ENCODE data around the gene PSMA7.
A peak's percentile ranks its signal among the peaks of the same experiment; 100 is the strongest.

PSMA7 gene

DNA sequence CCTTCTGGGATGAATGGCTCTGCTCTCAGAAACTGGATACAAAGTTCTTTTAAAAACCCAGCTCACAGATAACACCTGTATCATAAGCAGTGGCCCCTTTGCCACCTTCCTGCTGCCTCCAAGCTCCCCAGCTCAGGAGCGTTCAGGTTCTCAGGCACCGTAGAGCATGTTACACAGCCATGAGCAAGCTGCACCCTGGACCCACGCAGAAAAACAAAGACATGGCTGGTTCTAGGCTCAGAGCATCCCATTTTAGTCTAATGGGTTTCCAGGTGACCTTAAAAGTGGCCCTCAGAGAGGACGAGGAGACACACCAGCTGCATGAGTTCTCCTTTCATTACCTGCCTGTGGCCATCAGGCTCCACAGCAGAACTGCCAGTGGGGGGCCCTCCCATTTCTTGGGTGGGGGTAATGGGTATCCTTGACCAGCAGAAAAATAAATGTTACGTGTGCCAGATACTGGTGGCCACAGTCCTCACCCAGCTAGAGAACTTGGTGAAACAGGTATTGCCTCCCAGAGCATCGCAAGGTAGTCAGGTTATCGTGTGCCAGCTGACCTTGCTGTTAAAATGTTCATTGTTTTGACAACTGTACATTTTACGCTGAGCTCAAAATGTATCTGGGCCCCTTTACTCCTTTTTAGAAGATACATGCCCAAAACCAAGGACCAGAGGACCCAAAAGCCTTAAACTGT is 7.5 kb downstream of the PSMA7 start:
- no peak for DNase-seq

DNA sequence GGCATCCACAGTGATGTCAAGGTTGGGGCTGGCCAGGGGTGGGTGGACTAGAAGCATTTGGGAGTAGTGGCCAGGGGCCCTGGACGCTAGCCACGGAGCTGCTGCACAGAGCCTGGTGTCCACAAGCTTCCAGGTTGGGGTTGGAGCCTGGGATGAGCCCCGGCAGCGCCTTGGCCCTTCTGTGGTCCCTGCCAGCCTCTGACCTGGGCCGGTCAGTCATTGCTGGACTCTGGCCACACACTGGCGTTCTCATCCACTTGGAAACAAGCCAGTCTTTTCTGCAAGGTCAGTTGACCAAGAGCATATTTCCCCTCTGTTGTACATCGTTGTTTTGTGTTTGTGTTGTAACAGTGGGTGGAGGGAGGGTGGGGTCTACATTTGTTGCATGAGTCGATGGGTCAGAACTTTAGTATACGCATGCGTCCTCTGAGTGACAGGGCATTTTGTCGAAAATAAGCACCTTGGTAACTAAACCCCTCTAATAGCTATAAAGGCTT is 8.4 kb downstream of the PSMA7 start:
- no peak for DNase-seq

DNA sequence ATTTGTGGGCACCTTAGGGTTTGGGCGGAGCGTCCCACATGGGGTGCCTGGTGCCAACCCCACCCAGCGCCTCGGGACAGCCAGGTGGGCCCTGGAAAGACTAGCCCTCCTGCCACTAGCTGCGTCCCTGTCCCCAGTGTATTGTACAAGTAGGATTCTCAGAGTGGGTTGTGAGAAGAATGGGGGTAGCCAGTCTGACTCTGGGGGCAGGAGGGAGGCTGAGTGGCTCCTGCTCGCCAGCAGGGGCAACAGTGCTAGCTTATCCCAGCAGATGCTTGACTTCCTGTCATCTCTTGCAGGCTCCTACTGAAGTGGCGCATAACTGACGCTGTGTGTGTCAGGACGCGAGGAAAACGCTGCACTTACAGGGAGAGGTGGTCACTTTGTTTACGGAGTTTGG is 9.3 kb downstream of the PSMA7 start:
- DNase-seq, result no peak

DNA sequence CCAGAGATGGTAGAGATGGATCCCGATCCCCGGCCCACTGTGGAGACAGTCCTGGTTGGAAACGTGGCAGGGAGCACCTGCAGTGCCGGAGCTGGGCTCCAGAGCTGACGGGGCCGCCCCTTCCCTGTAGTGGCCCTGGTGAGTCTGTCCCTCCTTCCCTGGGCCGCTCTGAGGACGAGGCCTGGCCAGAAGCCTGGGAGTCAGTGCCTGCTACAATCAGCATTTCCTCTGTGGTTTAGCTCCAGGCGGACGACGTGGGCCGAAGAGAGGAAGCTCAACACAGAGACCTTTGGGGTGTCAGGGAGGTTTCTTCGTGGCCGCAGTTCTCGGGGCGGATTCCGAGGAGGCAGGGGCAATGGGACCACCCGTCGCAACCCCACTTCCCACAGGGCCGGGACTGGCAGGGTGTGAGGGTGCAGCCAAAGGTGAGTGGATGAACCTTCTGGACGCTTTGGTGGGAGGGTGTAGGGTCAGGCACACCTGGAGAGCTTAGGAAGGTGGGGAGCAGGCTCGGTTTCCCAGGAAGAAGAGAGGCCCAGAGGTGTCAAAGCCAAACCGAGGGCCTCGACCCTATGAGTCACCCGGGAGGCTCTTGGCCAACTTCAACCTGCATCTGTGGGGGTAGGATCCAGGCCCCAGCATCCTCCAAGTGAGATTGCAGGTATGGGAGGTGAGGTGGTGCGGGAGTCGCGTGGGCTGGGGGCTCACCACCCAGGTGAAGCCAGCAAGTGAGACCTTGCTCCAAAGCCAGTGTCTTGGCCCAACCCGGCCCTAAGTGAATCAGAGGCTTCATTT is 9.9 kb downstream of the PSMA7 start:
- DNase-seq, result no peak

DNA sequence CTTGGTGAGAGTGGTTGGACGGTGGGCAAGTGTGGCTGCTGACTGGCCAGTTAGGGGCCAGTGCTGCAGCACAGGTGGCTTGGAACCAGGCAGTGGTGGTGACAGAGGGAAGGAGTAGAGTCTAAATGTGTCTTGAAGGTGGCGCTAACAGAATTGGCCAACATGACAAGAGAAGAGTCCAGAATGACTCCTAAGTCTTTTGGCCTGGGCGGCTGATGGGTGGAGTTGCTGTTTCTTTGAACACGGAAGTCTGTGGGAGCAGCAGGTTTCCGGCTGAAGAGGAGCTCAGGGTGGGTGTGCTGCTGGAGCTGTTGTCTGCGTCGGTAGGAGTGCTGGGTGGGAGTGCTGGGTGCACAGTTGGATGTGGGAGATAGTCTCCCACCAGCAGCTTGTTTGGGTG is 10.8 kb downstream of the PSMA7 start:
- DNase-seq, result no peak

DNA sequence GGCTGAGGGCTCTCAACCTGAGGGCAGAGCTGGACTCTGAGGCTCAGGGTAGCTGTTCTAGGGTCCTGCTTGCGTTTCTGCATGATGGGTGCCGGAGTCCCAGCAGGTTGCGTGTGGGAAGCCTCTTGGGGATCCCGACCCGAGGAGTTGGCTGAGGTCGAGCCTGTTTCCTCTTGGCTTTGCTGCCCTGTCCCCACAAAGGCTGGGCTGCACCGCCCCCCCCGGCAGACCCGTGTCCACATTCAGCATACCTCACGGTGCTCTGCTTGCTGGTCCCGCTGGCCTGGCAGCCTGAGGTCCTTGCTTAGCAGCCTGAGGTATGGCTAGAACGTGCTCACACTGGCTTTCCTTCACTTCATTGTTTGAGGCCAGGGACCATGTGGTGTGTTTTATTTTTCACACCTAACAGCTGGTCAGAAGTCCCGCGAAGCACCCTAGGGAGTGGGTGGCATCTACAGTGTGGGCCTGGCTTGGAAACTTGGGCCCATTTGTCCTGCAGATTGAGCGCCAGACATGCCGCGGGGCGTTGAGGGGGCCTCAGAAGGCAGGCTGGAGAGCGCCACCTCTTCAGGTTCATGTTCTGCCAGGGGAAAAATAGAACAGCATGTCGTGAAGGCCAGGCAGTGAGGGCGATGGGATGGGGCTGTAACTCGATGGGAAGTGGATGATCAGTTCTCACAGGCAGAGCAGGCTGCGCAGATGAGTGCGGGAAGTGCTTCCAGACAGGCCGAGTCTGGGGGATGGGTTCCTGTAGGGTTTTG is 11.5 kb downstream of the PSMA7 start:
- no peak for DNase-seq

DNA sequence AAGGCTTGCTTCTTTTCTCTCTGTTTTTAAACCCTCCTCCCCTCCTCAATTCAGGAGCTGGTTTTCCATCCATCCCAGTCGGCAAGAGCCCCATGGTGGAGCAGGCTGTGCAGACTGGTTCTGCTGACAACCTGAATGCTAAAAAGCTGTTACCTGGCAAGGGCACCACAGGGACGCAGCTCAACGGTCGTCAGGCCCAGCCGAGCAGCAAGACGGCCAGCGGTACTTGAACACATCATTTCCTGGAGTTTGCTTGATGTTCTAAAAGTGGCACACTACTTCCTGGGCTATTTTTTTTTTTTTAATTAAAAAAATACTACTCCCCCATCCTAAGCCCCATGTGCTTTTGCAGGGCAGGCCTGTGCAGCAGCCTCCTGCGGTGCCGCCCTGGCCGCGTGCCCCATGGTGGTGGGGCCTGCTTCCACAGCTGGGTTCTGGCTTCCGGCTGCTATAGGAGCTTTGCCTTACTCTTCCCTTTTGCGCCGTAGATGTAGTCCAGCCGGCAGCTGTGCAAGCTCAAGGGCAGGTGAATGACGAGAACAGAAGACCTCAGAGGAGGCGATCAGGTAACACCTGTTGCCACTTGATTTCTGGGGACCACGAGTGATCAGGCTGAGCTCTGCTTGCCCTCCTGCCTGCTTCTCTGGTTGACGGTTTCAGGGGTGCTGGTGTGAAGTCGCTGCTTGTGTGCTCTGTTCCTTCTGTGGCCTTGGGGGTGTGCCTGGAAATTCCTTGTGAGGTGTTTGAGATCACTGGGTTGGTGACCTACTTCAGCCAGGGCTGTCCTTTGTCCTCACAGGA is 13.3 kb downstream of the PSMA7 start:
- no peak for DNase-seq

DNA sequence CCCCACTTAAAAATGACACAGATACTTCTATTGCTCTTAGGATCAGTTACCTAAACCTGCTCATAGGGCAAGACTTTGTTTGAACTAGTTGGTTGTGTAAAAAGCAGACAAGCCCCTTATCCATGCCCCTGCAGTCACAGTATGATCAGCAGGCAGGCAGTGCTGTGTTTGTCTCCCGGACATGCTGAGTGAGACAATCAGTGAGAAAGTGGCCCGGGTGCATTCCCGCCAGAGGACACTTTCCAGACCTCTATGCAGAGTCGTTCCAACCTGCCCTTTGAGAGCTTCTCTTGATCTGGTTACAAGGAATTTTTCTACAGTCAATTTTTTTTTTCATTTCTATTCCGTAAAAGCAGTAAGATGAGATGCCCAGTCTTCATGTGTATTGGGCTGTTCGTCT is 14.7 kb downstream of the PSMA7 start:
- no peak for DNase-seq

DNA sequence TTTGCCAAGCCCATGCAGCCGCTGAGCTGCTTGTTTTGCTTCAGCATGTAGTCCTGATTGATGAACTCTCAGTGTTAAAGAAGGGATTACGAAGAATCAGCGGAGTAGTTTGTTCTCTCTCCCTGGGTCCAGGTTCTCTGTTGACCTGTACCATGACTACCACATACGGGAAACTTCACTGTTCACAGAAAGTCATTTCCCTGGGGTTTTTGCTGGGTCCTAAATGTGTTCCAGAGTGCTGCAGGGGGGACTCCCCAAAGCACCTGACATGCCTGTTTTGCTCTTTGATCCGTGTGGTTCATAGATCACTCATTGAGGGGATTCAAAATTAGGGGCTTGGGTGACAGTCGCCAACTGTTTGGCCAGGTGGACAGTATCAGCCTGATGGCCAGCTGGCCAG is 15.4 kb downstream of the PSMA7 start:
- DNase-seq, result no peak

DNA sequence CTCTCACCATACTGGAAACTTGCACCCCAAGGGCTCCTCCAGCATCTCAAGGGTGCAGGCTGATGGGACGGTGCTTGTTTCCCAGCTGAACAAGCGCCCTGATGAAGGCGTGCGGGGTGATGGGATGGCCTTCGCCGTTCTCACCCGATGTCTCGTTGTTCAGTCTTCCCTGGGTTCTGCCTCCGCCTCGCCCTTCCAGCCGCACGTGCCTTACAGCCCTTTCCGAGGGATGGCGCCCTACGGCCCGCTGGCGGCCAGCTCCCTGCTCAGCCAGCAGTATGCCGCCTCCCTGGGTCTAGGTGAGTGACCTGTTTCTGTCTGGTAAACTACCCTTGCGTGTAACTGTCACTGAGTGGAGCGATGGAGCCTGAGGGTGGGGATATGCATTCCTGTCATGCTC is 17.1 kb downstream of the PSMA7 start:
- DNase-seq, result no peak

DNA sequence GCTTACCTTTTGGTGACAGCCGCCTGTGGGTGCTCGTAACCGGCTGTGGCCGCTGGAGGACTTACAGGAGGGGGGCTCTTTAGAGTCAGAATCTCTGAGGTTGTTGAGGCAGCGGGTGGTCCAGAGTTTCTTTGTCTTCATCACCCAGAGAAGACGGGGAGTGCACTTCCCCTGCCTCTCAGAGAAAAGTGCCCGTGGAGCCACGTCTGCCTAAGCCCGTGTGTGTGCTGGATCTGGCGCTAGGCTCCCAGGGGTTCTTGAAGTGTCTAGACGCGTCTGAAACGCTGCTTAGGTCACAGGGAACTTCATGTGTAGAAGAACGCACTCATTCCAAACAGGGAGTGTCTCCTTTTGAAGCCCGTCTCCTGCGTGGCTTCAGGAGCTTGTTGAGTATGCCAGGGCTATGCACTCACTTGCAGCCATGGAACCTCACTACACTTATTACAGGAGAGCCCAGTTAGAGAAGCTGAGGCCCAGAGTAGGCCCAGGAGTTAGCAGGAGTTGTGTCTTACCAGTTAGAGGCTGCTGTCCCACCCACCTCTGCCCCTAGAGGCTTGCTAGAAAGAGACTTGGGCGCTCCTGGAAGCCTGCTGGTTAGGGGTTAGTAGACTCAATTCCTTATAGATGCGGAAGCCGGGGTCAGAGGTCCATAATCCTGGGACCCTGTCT is 19.6 kb downstream of the PSMA7 start:
- DNase-seq, result no peak

DNA sequence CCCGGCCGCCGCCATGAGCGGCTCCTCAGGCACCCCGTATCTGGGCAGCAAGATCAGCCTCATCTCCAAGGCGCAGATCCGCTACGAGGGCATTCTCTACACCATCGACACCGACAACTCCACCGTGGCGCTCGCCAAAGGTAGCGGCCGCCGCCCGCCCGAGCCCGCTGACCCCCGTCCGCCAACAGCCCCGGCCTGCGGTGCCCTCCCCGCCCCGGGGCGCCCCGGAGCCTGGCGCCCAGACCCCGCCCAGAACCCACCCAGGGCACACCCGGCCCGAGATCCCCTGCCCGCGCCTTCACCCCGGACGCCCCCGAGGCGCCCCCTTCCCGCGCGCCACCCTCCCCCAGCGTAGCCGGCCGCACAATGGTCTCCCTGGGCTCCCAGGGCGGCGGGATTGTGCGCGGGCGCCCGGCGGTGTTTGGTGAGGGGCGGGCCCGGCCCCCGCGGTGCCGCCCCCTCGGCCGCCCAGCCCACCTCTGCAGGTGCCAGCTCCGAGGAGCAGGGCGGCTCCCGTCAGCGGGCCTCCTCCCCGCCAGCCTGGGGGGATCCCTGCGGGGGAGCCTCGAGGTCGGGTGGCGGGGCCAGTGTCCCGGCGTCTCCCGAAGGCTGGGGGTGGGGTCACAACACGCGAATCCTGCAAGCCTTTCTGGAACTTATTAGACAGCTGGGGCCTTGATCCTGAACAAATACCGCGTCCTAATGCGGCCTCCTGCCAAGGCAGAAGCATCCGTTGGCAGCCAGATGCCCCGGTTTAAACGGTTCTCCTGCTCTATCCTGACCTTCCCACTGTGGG is 20.3 kb downstream of the PSMA7 start:
- peak; percentile 45 for DNase-seq

DNA sequence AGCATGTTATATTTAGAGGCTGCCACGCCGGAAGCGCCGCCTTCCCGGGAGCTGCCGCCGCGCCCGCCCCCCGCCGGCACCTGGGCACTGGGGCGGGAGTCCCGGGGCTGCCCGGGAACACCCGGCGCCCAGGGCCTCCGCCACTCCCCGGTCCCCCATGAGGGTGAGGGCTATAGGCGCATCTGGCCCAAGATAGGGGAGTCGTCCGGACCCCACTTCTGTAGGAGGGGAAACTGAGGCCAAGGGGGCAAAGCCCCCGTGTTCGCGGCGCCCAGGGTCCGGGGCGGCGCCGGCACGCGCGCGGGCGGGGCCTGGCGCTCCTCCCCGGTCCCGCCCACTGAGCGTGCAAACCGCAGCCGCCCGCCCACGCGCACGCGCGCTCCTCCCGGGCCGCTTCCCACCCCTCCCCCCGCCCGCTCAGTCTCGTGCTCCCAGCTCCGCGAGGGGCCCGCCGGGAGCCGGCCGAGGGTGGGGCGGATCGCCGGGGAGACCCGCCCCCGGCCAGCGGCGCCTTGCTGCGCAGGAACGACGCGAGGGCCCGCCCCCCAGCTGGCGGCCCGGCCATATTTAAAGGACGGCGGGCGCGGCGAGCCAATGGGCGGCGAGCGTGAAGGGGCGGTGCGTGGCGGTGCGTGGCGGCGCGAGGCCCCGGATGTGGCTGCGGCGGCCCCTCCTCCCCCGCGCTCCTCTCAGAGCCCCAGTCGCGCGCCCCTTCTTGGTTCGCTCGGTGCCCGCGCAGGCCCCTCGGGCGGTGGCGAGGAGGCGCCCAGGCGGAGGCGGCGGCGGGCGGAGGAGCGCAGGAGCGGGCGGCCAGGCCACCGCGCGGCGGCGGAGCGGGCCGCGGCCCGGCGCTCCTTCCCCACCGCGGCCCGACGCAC is 21.2 kb downstream of the PSMA7 start, which contains the start of gene LSM14B:
TSS of gene LSM14B (plus strand) at position 700 of the 878 bp plus-strand sequence. CDS start 192 bp downstream, outside the sequence.
- DNase-seq, result peak; percentile 94

DNA sequence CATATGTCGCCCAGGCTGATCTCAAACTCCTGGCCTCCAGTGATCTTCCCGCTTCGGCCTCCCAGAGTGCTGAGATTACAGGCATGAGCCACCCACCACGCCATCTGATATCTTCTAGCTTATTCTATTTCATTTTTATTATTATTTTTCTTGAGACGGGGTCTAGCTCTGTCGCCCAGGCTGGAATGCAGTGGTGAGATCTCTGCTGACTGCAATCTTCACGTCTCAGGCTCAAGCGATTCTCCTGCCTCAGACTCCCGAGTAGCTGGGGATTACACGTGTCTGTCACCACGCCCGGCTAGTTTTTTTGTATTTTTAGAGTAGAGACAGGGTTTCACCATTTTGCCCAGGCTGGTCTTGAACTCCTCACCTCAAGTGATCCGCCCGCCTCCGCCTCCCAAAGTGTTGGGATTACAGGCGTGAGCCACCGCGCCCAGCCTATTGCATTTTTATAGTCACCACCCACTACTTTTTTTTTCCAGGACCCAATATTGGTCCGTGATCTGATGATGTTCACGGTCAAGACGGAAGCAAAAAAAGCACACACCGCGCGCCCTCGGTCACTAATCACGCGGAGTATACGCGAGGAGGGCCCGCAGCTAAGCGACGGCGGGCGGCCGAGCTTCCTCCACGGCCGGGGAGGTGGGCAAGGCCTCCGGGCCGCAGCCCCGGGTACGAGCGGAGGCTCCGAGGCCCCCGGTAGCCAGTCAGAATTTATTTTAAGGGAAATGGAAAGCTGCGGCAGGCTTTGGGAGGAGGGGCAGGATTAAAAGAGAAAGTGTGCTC is 22.0 kb downstream of the PSMA7 start:
- DNase-seq, result no peak

DNA sequence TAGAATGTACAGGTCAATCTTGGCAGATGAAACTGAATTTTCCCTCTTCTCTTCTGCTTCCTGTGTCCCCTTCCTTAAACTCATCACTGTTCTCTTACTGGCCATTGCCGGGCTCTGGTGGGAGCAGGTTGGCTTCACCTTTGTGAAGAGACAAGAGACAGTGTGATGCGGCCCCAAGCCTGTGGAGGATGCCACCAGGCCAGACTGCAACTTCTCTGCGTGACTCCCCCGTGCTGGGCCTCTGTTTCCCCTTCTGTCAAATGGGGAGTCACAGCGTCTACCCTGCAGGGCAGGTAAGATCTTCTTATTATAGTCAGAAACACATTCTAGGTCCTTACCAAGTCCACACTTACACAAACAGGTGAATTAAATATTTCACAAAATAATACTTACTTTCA is 22.8 kb downstream of the PSMA7 start:
- no peak for DNase-seq

DNA sequence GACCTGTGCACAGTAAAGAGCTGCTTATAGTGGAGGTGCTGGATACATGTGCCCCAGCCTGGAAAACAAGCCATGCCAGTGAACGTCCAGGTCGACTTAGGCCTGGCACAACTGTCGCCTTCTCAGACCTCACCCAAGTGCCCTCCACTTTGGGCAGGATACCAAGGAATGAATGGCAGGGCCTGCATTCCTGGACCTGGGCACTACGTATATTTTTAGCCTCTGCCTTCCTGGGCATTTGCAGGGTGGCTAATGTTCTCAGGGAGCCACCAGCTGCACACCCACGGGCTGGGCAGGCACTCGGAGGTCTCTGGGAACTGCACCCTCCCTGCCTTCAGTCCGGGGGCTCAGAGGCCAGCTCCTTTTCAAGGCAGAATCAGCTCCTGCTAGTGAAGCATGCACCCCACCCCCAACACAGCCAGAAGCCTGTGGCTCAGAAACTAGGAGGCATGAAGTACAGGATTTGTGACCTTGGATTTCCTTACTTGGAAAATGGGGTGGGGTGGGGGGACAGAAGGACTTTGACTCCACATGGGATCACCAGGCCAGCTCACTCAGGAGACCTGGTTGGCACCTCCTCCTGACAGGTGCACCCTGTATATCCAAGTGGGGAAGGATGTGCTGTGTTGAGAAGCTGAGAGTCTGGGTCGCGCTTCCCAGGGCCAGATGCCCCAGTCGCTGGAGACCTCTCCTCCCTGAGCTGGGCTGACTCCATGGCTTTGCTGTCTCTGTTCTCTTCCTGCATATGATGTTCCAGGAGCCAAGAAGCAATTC is 23.4 kb downstream of the PSMA7 start:
- DNase-seq, result no peak

DNA sequence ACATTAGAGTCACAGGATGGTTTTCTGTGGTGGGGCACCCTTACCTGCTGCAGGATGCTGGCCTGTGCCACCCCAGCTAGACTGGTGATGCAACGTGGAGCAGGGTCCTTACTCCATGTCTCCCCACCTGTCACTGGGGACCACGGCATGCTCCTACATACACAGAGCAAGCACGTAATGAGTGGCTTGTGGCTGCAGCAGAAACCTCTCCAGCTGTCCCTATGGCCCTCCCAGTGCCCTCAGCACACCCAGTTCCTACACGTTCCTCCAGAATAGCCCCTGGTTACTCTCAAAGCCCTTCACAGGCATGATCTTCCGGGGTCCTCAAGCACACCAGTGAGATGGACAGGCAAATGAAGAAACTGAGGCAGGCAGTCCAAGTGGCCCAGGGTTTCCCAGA is 24.1 kb downstream of the PSMA7 start:
- no peak for DNase-seq
